GM18499 (cell line): ENCODE data around the gene MPC2.

ENCODE experiments used
- ATAC-seq: cut with Tn5 transposase; IDR thresholded peaks from one replicate; pipeline ENCODE4 v1.9.1; 2021; ENCODE audit warnings: moderate number of reproducible peaks; ENCODE audit not compliant: insufficient read depth, unreplicated experiment

MPC2 gene

GRCh38 chr1:167936930-167937708, at the start of gene MPC2:
MPC2 (minus strand) TSS chr1:167937072; CDS start chr1:167935841, 1,231 bp downstream.
- ATAC-seq = no peak

DNA sequence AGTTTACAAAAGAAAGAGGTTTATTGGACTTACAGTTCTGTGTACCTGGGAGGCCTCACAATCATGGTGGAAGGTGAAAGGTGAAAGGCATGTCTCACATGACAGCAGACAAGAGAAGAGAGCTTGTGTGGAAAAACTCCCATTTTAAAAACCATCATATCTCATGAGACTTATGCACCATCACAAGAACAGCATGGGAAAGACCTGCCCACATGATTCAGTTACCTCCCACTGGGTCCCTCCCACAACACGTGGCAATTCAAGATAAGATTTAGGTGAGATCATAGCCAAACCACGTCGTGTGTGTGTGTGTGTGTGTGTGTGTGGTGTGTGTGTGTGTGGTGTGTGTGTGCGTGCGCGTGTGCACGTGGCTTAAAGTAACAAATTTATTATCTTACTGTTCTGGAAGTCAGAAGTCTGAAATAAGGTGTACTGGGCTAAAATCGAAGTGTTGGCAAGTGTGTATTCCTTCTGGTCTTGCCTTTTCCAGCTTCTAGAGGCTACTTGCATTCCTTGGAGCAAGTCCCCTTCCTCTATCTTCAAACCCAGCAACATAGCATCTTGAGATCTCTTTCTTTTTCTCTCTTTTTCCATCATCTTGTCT, 48.1 kb upstream of the MPC2 start:
- ATAC-seq = no peak

GRCh38 chr1:167983797-167984420, 47.0 kb upstream of the MPC2 start:
- ATAC-seq = no peak

DNA sequence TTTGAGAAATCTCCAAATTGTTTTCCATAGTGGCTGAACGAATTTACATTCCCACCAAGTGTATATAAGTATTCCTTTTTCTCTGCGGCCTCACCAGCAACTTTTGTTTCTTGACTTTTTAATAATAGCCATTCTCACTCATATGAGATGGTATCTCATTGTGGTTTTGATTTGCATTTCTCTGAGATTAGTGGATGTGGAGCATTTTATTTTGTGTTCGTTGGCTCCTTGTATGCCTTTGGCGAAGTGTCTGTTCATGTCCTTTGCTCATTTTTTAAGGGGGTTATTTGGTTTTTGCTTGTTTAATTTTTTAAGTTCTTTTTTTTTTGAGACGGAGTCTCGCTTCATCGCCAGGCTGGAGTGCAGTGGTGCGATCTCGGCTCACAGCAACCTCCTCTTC, 45.1 kb upstream of the MPC2 start:
- no peak for ATAC-seq

DNA sequence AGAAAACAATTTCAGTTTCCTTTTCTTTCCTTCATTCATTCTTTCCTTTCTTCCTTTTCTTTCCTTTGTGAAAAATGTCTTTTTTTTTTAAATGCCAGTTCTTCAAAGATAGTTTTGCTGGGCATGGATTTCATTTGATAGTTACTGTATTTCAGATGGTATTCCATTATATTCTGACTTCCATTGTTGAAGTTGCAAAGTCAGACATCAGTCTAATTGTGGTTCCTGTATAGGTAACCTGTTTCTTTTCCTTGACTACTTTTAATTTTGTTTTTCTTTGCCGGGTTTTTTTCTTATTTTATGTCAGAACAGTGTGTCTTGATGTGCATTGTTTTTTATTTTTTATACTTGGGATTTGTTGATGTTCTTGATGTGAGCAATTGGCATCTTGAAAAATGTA, 40.4 kb upstream of the MPC2 start:
- no peak for ATAC-seq

GRCh38 chr1:167974698-167975097, 37.8 kb upstream of the MPC2 start:
- no peak for ATAC-seq

DNA sequence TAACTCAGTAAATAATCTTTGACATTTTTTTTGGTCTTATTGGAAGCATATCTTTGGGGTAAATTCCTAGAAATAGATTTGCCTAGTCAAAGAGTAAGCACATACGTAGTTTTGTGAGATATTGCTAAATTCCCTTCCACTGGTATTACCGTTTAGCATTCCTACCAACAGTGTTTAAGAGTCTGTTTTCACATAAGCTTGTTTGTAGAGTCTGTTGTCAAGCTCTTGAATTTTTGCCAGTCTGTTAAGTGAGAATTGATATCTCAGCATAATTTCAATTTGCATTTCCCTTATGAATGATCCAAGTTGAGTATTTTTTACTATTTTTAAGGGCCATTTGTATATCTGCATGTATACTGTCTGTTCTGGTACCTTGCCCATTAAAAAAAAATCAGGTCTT, 37.0 kb upstream of the MPC2 start:
- ATAC-seq = no peak

GRCh38 chr1:167968569-167968968, 31.7 kb upstream of the MPC2 start:
- ATAC-seq = no peak

DNA sequence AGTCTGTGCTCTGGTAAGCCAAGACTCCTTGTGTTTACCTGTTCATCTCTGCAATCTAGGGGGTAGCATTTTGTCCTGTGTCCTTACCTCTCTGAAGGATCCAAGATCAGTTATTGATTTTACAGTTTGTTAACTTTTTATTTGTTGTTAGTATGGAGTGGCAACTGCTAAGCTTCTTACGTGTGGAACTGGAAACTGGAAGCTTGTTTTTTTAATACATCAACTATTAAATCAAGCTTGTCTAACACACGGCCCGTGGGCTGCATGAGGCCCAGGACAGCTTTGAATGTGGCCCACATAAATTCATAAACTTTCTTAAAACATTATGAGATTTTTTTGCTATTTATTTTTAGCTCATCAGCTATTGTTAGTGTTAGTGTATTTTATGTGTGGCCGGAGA, 29.2 kb upstream of the MPC2 start:
- no peak for ATAC-seq

DNA sequence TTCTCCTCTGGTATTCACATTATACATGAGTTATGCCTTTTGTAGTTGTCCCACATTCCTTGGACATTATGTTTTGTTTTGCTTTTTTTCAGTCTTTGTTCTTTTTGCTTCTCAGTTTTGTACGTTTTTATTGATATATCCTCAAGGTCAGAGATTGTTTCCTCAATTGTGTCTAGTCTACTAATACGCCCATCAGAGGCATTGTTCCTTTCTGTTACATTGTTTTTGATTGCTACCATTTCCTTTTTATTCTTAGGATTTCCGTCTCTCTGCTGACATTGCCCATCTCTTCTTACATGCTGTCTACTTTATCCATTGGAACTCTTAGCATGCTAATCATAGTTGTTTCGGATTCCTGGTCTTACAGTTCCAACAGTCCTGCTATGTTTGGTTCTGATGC, 27.8 kb upstream of the MPC2 start:
- ATAC-seq = no peak

GRCh38 chr1:167957710-167958109, 20.8 kb upstream of the MPC2 start:
- ATAC-seq = no peak

GRCh38 chr1:167955915-167956314, 19.0 kb upstream of the MPC2 start:
- no peak for ATAC-seq

DNA sequence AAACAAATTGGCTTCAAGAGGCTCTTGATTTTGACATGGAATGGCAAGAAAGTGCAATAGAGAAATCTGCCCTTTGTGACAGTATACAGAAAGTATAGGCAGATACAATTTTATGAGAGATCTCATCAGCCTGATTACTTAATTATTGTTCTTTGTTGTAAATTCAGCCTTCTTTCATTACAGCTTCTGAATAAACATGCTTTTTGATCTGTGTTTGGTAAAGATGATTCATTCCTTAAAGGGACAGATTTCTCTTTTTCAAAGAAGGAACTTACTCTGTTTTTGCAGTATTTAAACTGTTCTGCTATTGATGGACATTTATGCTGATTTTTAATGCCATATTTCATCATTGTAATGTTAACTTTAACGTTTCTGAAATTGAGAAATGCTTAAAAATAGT, 13.7 kb upstream of the MPC2 start:
- ATAC-seq = no peak

DNA sequence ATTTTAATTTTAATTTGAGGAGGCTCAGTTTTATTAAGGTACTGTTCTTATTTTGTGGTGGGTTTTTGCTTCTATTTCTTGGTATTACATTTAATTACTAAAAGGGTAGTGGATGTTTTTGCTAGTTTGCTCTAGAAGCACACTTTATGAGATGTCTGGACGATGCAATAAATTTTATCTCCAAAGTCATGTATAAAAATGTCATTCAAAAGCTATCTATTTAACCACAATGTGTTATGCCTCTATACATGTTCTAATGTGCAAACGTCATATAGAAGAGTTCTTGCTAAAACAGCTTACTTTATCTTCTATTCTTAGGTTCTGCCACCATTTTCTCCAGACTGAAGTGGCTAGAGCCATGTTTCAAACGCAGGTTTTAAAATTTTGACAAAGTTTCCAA, 12.9 kb upstream of the MPC2 start:
- no peak for ATAC-seq

GRCh38 chr1:167947733-167948132, 10.9 kb upstream of the MPC2 start:
- no peak for ATAC-seq

DNA sequence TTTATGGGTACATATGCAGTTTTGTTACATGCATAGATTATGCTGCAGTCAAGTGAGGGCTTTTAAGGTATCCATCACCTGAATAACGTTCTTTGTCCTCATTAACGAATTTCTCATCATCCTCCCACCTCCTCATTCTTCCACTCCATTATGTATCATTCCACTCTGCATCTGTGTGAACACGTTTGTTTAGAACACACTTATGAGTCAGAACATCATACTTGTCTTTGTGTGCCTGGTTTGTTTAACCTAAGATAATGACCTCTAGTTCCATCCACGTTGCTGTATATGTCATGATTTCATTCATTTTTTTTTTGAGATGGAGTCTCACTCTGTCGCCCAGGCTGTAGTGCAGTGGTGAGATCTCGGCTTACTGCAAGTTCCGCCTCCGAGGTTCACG, 6.7 kb upstream of the MPC2 start:
- no peak for ATAC-seq

GRCh38 chr1:167940264-167940663, 3.4 kb upstream of the MPC2 start:
- ATAC-seq = no peak

- ATAC-seq = no peak
Measured at GRCh38 chr1:167938080-167938636, 1.3 kb upstream of the MPC2 start.

- no peak for ATAC-seq
Measured at GRCh38 chr1:167937709-167938010, 788 bp upstream of the MPC2 start.

DNA sequence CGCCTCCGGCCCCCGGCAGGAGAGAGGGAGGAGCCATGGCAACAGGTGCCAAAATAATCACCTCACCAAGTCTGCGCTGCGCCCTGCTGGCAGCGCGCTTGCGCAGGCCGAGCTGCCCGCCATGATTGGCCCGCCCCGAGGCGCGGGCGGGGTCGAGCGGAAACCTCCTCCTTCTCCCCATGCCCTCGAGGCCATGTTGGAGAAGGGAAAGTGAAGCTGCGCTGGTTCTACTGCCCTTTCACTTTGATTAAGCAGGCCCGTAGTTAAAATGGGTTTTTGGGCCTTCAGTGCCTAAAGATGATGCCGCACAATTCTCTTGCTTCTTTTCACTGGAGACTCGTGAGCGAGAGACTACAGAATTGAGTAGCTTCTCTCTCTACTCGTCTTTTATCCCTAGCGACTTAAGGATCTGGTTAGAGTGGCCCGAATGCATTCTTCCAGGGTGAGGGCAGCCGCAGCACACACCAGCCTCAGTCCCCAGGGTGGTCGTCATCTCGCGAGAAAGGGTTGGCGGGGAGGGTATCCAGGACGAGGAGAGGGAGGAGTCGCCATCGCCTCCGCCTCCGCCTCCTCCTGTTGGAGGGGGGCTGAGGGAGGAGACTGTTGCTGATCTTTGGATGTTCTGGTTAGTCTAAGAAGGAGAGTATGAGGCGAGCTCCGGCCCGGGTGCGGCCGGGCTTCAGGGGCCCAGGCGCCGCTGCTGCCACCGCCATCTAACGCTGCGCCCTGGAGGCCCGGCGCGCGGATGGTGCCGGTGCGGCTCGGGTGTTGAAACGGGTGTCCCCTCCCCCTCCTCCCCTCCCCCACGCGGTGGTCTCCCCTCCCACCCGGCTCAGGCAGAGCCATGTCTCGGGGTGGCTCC, 573 bp downstream of the MPC2 start, which contains the start of gene DCAF6:
TSS of gene DCAF6 (plus strand) at position 616 of the 862 bp plus-strand sequence. CDS start at position 845, 229 bp downstream.
- peak; percentile 78 for ATAC-seq
